Stomach (tissue), 4 donors: ENCODE results near the gene CMTM4.

Source experiments
- CTCF ChIP-seq, 7 experiments: fragments of 450-650 bp in 4 of 7; fragments of 200-600 bp in 3 of 7; sonication (generic) in 3 of 7; IDR thresholded peaks; one replicate each; pipeline ENCODE4 v1.5.1; 2016 to 2019; ENCODE audit warnings: antibody characterized with exemption in 7 of 7, control low read depth in 2 of 7, mild to moderate bottlenecking in 1 of 7
- EP300 ChIP-seq: sonication (generic); formaldehyde crosslinking; IDR thresholded peaks from one replicate; pipeline ENCODE4 v1.6.1; 2017; ENCODE audit warnings: antibody characterized with exemption
- POLR2A ChIP-seq, 4 donors: fragments of 450-650 bp; IDR thresholded peaks; one replicate each; pipeline ENCODE4 v1.6.1; 2016; ENCODE audit warnings: antibody characterized with exemption in 4 of 4, control low read depth in 2 of 4, mild to moderate bottlenecking in 1 of 4, moderate library complexity in 1 of 4
- POLR2AphosphoS5 ChIP-seq, 3 donors: sonication (generic); formaldehyde crosslinking; IDR thresholded peaks; one replicate each; pipeline ENCODE4 v1.6.1; 2016; ENCODE audit warnings: antibody characterized with exemption in 3 of 3

DNA sequence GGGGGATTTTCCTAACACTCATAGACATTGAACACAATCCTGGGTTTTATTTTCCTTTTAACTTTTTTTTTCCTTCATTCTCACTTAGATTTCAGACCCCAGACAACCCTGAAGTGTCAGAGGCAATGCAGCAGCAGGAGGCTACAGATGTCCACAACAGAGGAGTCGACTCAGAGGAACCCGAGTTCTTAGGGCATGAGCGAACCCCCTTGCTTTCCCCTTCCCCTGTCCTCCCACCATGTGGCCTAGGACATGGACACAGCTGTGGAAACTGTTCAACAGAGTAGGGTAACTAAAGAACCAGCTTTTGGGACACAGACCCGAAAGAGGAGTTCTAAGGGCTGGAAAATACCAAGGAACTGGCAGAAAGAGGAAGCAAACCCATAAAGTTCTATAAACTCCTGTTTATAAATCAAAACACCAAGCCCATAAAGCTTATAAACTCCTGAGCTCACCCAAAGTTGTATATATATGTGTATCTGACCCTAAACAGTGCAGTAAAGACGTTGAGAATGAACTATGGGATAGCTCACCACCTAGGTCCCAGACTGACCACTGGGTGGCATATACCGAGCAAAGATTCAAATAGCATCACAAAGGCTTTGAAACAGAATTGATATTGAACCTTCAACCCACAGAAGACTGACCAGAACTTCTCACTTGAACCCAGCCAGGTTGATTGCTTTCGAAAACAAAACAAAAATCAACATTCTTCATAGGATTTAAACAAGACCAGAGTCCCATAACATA, 33.9 kb downstream of the CMTM4 start:
- peak in 4 of 7 experiments; percentile 16 to 47 (median 40) for TF ChIP-seq CTCF (IDR thresholded peaks at IDR 0.05)
- no peak for TF ChIP-seq POLR2A (IDR thresholded peaks at IDR 0.05)
- TF ChIP-seq POLR2AphosphoS5 (IDR thresholded peaks at IDR 0.05): no peak
- TF ChIP-seq EP300: no peak
